CD14-positive monocyte (primary cell): ENCODE results near the gene RNF223. TPM values are rescaled to one million over a fixed set of nuclear protein-coding genes. Genes with fewer than 3 reads are reported as not detected.

Source experiments
- DNase-seq, 3 donors: peaks; one replicate each; pipeline ENCODE4 v3.0.0-alpha.2; 2011 to 2022
- H2AFZ ChIP-seq: 2 replicates; pipeline ENCODE4 v1.6.0; 2012; ENCODE audit warnings: mild to moderate bottlenecking, low read depth, low read length, inconsistent platforms; ENCODE audit not compliant: insufficient read depth, poor library complexity, severe bottlenecking
- H3K27ac ChIP-seq, 2 donors: 1 replicate in 1 of 2; 2 replicates in 1 of 2; pipeline ENCODE4 v1.5.1; 2012 to 2013; ENCODE audit warnings: low read length in 2 of 2, control low read depth in 1 of 2, inconsistent platforms in 1 of 2, low read depth in 1 of 2, mild to moderate bottlenecking in 1 of 2
- H3K27me3 ChIP-seq, 2 donors: one replicate each; pipeline versions ENCODE4 v1.6.0 to v1.6.1; 2011 to 2013; ENCODE audit warnings: low read length in 2 of 2; ENCODE audit not compliant: control insufficient read depth in 2 of 2, insufficient read depth in 2 of 2
- H3K36me3 ChIP-seq, 2 donors: replicated peaks in 1 of 2; 1 replicate in 1 of 2; 2 replicates in 1 of 2; pipeline versions ENCODE4 v1.5.1 to v1.6.1; 2012 to 2013; ENCODE audit warnings: low read length in 2 of 2, control low read depth in 1 of 2, inconsistent platforms in 1 of 2, mild to moderate bottlenecking in 1 of 2; ENCODE audit not compliant: insufficient read depth in 2 of 2, control insufficient read depth in 1 of 2
- H3K4me1 ChIP-seq, 2 donors: 1 replicate in 1 of 2; 2 replicates in 1 of 2; pipeline versions ENCODE4 v1.5.1 to v1.6.1; 2012 to 2013; ENCODE audit warnings: low read length in 2 of 2, control low read depth in 1 of 2, inconsistent platforms in 1 of 2, mild to moderate bottlenecking in 1 of 2, moderate library complexity in 1 of 2; ENCODE audit not compliant: insufficient read depth in 2 of 2, control insufficient read depth in 1 of 2
- H3K4me2 ChIP-seq: replicated peaks from 2 replicates; pipeline ENCODE3; 2012; ENCODE audit warnings: low read length, moderate library complexity, mild to moderate bottlenecking; ENCODE audit not compliant: poor library complexity, severe bottlenecking; ENCODE audit errors: extremely low read depth
- H3K4me3 ChIP-seq, 3 experiments: fragments of 200-600 bp in 1 of 3; sonication (generic) in 1 of 3; replicated peaks in 1 of 3; 1 replicate in 2 of 3; 2 replicates in 1 of 3; pipeline ENCODE4 v1.5.1; 2011 to 2013; ENCODE audit warnings: low read length in 3 of 3, mild to moderate bottlenecking in 3 of 3, control low read depth in 2 of 3, low read depth in 2 of 3, inconsistent platforms in 1 of 3, moderate library complexity in 1 of 3
- H3K79me2 ChIP-seq: 2 replicates; pipeline ENCODE4 v1.6.0; 2012; ENCODE audit warnings: mild to moderate bottlenecking, control low read depth, inconsistent platforms, low read length, moderate library complexity; ENCODE audit not compliant: insufficient read depth
- H3K9ac ChIP-seq: 2 replicates; pipeline ENCODE4 v1.6.0; 2017; ENCODE audit warnings: low read length, mild to moderate bottlenecking; ENCODE audit not compliant: insufficient read depth, poor library complexity, severe bottlenecking
- H3K9me3 ChIP-seq, 2 donors: replicated peaks in 1 of 2; 1 replicate in 1 of 2; 2 replicates in 1 of 2; pipeline versions ENCODE4 v1.5.1 to v1.6.1; 2012 to 2013; ENCODE audit warnings: low read length in 2 of 2, control low read depth in 1 of 2; ENCODE audit not compliant: control insufficient read depth in 1 of 2, insufficient read depth in 1 of 2
- H4K20me1 ChIP-seq: 2 replicates; pipeline ENCODE4 v1.6.0; 2012; ENCODE audit warnings: mild to moderate bottlenecking, low read length, control low read depth, moderate library complexity; ENCODE audit not compliant: insufficient read depth
- H3K27ac Mint-ChIP-seq, 7 donors: one replicate each; pipeline ENCODE4 v1.8.0; 2020; ENCODE audit warnings: mild to moderate bottlenecking in 7 of 7, mixed read lengths in 7 of 7, moderate library complexity in 6 of 7, inconsistent platforms in 2 of 7
- H3K27me3 Mint-ChIP-seq, 3 donors: one replicate each; pipeline ENCODE4 v1.8.0; 2021 to 2022; ENCODE audit warnings: low read depth in 3 of 3, mild to moderate bottlenecking in 3 of 3, mixed read lengths in 3 of 3, moderate library complexity in 3 of 3, inconsistent platforms in 1 of 3
- H3K36me3 Mint-ChIP-seq, 2 donors: one replicate each; pipeline ENCODE4 v1.8.0; 2020; ENCODE audit warnings: mixed read lengths in 2 of 2, inconsistent platforms in 1 of 2, mild to moderate bottlenecking in 1 of 2
- H3K4me1 Mint-ChIP-seq: one replicate; pipeline ENCODE4 v1.8.0; 2020; ENCODE audit warnings: mild to moderate bottlenecking, mixed read lengths
- H3K4me3 Mint-ChIP-seq, 2 donors: one replicate each; pipeline ENCODE4 v1.8.0; 2020; ENCODE audit warnings: mild to moderate bottlenecking in 2 of 2, mixed read lengths in 2 of 2, moderate library complexity in 1 of 2
- H3K9me3 Mint-ChIP-seq, 7 donors: one replicate each; pipeline ENCODE4 v1.8.0; 2020 to 2022; ENCODE audit warnings: mixed read lengths in 7 of 7, mild to moderate bottlenecking in 6 of 7, moderate library complexity in 6 of 7, inconsistent platforms in 2 of 7
- WGBS: methylation state at CpG from one replicate; pipeline ENCODE4 v1.1.5; 2013; ENCODE audit warnings: missing lambda C conversion rate; ENCODE audit not compliant: insufficient coverage; 5-methylcytosine and 5-hydroxymethylcytosine counted together
- intact Hi-C, 2 donors: fragments of 100-400 bp; cut with micrococcal nuclease; formaldehyde crosslinking; loops; one replicate each; pipeline versions ENCODE4 v1.15.0 to v1.15.1; 2023
- polyA plus RNA-seq, 3 donors: library from polyadenylated mRNA; depleted of rRNA in 1 of 3; unstranded in 2 of 3; stranded (reverse) in 1 of 3; fragments of 300-500 nt in 2 of 3; fragments of >200 nt in 1 of 3; fragmentation: Illumina TruSeq in 2 of 3; gene quantifications; 1 replicate in 2 of 3; 2 replicates in 1 of 3; pipeline ENCODE4 v1.2.3, GENCODE V29; 2012 to 2021
- TF ChIP-seq, protein P1 (sequence below): fragments of 200-600 bp; IDR thresholded peaks from one replicate; pipeline ENCODE4 v1.8.0; 2022; ENCODE audit warnings: antibody characterized with exemption, mild to moderate bottlenecking

RNF223 gene
- polyA plus RNA-seq, 3 donors = not detected

DNA sequence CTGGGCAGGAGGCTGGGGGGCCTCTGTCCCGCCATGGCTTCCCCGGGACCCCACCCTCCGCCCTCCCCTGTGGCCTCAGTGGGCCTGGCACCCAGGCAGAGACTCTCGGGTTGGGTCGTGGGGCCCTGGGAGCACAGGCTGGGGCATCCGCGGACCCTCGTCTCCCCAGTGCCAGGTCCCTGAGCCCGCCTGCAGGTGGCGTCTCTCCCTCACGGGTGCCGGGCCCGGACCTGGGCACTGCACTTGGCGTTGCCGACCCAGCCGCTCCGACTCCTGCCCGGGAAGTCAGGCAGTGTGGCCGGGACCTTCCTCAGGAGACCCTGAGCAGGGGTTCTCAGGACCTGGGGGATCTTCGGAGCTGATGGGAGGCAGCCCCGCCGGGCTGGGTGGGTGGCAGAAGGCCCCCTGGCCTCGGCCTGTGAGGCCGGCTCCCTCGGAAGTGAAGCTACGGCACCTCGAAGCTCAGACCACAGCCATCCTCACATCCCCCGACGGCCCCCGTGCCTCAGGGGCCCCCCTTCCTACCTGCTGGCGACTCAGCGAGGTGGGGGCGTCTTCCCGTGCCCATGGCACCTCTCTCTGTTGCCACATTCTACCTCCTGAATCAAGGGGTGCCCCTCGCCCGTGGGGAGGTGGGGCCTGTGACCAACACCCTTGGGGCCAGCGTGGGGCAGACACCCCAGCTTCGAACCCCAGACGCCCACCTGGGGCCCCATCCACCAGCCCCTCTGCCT is 48.1 kb upstream of the RNF223 start:
- Histone ChIP-seq H4K20me1 (no peaks in the 10 kb centered on the region), H3K79me2 (no peaks in the 10 kb centered on the region), H2AFZ (peak overlapping the region; percentile 94), H3K4me2 (peak overlapping the region; percentile 69), H3K4me1 (peaks cover 5 to 12% of the 10 kb centered on the region in 2 donors), H3K27ac (no peak overlapping the region), H3K27me3 (peaks cover 0 to 18% of the 10 kb centered on the region in 2 donors), H3K4me3 (peak overlapping the region in 2 of 3 experiments; percentile 1 to 63), H3K9ac (peak overlapping the region; percentile 24), H3K9me3 (peaks cover 0 to 6% of the 10 kb centered on the region in 2 donors), H3K36me3 (no peaks in the 10 kb centered on the region)
- intact Hi-C loops = loop anchor here in 1 of 2 donors (5.0 kb wide), 1 partner anchor 170 kb away; no protein-coding TSS in a partner anchor
- DNase-seq = peak; percentile 60 to 69 (median 64)
- H3K27me3 Mint-ChIP-seq = peaks cover 31 to 52% (median 48%) of the 10 kb centered on the region in 3 donors
- H3K4me1 Mint-ChIP-seq = peaks cover 4% of the 10 kb centered on the region
- H3K27ac Mint-ChIP-seq = no peak overlapping the region
- peaks cover 0 to 4% of the 10 kb centered on the region in 2 donors for H3K36me3 Mint-ChIP-seq
- TF ChIP-seq, protein P1, sequence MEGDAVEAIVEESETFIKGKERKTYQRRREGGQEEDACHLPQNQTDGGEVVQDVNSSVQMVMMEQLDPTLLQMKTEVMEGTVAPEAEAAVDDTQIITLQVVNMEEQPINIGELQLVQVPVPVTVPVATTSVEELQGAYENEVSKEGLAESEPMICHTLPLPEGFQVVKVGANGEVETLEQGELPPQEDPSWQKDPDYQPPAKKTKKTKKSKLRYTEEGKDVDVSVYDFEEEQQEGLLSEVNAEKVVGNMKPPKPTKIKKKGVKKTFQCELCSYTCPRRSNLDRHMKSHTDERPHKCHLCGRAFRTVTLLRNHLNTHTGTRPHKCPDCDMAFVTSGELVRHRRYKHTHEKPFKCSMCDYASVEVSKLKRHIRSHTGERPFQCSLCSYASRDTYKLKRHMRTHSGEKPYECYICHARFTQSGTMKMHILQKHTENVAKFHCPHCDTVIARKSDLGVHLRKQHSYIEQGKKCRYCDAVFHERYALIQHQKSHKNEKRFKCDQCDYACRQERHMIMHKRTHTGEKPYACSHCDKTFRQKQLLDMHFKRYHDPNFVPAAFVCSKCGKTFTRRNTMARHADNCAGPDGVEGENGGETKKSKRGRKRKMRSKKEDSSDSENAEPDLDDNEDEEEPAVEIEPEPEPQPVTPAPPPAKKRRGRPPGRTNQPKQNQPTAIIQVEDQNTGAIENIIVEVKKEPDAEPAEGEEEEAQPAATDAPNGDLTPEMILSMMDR = peak; percentile 90
- peaks cover 2 to 12% (median 7%) of the 10 kb centered on the region in 7 donors for H3K9me3 Mint-ChIP-seq
- peak overlapping the region; percentile 31 to 71 for H3K4me3 Mint-ChIP-seq
- 11% methylated on average over 25 of the region's 39 CpGs for WGBS

DNA sequence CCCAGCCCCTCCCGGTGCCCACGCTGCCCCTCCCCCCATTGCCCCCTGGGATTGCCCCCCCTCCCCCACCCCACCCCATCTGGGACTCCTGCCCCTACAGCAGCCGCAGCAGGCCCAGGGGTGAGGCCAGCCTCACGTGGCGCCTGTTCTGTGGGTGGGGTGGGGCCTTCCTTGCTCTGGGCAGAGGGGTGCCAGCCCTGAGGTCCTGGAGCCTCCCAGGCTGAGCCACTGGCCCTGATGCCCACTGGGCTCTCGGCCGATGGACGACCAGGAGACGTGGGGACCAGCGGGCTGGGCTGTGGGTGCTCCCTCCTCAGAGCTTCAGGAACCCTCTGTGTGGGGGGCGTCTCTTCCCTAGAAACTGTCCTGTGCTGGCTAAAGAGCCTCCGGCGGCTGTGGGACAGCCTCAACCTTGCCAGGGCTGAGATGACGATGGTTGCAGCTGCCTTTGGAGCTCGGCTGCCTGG is 47.5 kb upstream of the RNF223 start:
- Histone ChIP-seq H3K4me2 (no peak overlapping the region), H3K4me3 (no peak overlapping the region)

More for the DNA sequence above, 47.5 kb upstream of the RNF223 start:
- no peak for DNase-seq
- Histone ChIP-seq H3K79me2 (no peaks in the 10 kb centered on the region), H3K9ac (no peak overlapping the region), H3K27me3 (peaks cover 0 to 22% of the 10 kb centered on the region in 2 donors), H3K36me3 (no peaks in the 10 kb centered on the region), H4K20me1 (no peaks in the 10 kb centered on the region), H2AFZ (peak overlapping the region; percentile 94), H3K9me3 (peaks cover 0 to 6% of the 10 kb centered on the region in 2 donors), H3K27ac (no peak overlapping the region), H3K4me1 (peaks cover 7 to 16% of the 10 kb centered on the region in 2 donors)
- H3K4me1 Mint-ChIP-seq = peaks cover 7% of the 10 kb centered on the region
- no peak overlapping the region for H3K27ac Mint-ChIP-seq
- whole genome bisulfite sequencing = 69% methylated on average over 11 of the region's 15 CpGs
- no peak overlapping the region for H3K4me3 Mint-ChIP-seq
- intact Hi-C loops = loop anchor here in 1 of 2 donors (5.0 kb wide), 1 partner anchor 171 kb away; no protein-coding TSS in a partner anchor
- peaks cover 0 to 4% of the 10 kb centered on the region in 2 donors for H3K36me3 Mint-ChIP-seq
- H3K9me3 Mint-ChIP-seq = peaks cover 2 to 10% (median 7%) of the 10 kb centered on the region in 7 donors
- peaks cover 32 to 57% (median 49%) of the 10 kb centered on the region in 3 donors for H3K27me3 Mint-ChIP-seq
- TF ChIP-seq, protein P1 = no peak
